Stimulated activated CD8-positive, alpha-beta memory T cell treated with anti-CD3 and anti-CD28 coated beads, Interleukin-7, amount 100 ng/mL, for 24 hours (primary cell): ENCODE data around the gene BTBD1.
"Not testable (repeated sequence)": the region's sequence is repeated elsewhere in the genome, so short reads cannot be mapped to it uniquely, and the experiment has no call there.

ENCODE experiments used
- DNase-seq: peaks from one replicate; pipeline ENCODE4 v3.0.0-alpha.2; 2020; ENCODE audit warnings: low read depth

Gene BTBD1

GRCh38 chr15:83094583-83094982 lies 27.5 kb upstream of the BTBD1 start:
- no peak for DNase-seq

- no peak for DNase-seq
These were observed 25.4 kb upstream of the BTBD1 start for GRCh38 chr15:83092309-83092976.

GRCh38 chr15:83091965-83092308 lies 24.9 kb upstream of the BTBD1 start:
- DNase-seq, result not testable (repeated sequence)

- DNase-seq, result no peak
These were observed 23.4 kb upstream of the BTBD1 start for GRCh38 chr15:83090465-83090864.

GRCh38 chr15:83088876-83089275 lies 21.8 kb upstream of the BTBD1 start:
- DNase-seq, result no peak

GRCh38 chr15:83087576-83087975 lies 20.5 kb upstream of the BTBD1 start:
- no peak for DNase-seq

- DNase-seq, result not testable (repeated sequence)
These were observed 19.0 kb upstream of the BTBD1 start for GRCh38 chr15:83085864-83086552.

- DNase-seq, result not testable (repeated sequence)
These were observed 18.4 kb upstream of the BTBD1 start for GRCh38 chr15:83085461-83085860.

- no peak for DNase-seq
These were observed 15.8 kb upstream of the BTBD1 start for GRCh38 chr15:83082730-83083386.

GRCh38 chr15:83081256-83082014 lies 14.4 kb upstream of the BTBD1 start:
- no peak for DNase-seq

- DNase-seq, result no peak
These were observed 11.7 kb upstream of the BTBD1 start for GRCh38 chr15:83078712-83079111.

GRCh38 chr15:83077491-83078230 lies 10.6 kb upstream of the BTBD1 start:
- DNase-seq, result no peak

GRCh38 chr15:83069211-83069642 lies 2.2 kb upstream of the BTBD1 start:
- not testable (repeated sequence) for DNase-seq

- no peak for DNase-seq
These were observed 1.0 kb upstream of the BTBD1 start for GRCh38 chr15:83068054-83068453.

GRCh38 chr15:83067638-83067962 lies 548 bp upstream of the BTBD1 start:
- no peak for DNase-seq

- no peak for DNase-seq
These were observed 868 bp downstream of the BTBD1 start for GRCh38 chr15:83066034-83066733.

GRCh38 chr15:83065431-83065830 lies 1.6 kb downstream of the BTBD1 start:
- DNase-seq, result no peak

- DNase-seq, result no peak
These were observed 2.2 kb downstream of the BTBD1 start for GRCh38 chr15:83064859-83065258.

GRCh38 chr15:83063551-83063950 lies 3.5 kb downstream of the BTBD1 start:
- no peak for DNase-seq

- DNase-seq, result no peak
These were observed 4.3 kb downstream of the BTBD1 start for GRCh38 chr15:83062768-83063180.

GRCh38 chr15:83061680-83062079 lies 5.4 kb downstream of the BTBD1 start:
- DNase-seq, result no peak
